NCI-H345 (cell line): ENCODE measurements around the gene KRTAP5-8.
A peak's percentile ranks its signal among the peaks of the same experiment; 100 is the strongest.
"Not testable (repeated sequence)": the region's sequence is repeated elsewhere in the genome, so short reads cannot be mapped to it uniquely, and the experiment has no call there.

Source experiments
- DNase-seq: peaks from one replicate; lab custom pipeline; 2025; lab: John Stamatoyannopoulos, UW

Gene KRTAP5-8, protein sequence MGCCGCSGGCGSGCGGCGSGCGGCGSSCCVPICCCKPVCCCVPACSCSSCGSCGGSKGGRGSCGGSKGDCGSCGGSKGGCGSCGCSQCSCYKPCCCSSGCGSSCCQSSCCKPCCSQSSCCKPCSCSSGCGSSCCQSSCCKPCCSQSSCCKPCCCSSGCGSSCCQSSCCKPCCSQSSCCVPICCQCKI

DNA sequence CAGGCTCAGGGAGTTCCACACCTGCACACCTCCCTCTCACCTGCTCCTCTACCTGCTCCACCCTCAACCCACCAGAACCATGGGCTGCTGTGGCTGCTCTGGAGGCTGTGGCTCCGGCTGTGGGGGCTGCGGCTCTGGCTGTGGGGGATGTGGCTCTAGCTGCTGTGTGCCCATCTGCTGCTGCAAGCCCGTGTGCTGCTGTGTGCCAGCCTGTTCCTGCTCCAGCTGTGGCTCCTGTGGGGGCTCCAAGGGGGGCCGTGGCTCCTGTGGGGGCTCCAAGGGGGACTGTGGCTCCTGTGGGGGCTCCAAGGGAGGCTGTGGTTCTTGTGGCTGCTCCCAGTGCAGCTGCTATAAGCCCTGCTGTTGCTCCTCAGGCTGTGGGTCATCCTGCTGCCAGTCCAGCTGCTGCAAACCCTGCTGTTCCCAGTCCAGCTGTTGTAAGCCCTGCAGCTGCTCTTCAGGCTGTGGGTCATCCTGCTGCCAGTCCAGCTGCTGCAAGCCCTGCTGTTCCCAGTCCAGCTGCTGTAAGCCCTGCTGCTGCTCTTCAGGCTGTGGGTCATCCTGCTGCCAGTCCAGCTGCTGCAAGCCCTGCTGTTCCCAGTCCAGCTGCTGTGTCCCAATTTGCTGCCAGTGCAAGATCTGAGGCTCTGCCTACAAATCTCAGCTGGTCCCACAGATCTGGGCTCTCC is at the start of gene KRTAP5-8:
TSS of gene KRTAP5-8 (plus strand) at position 49 of the 689 bp plus-strand sequence. CDS start at position 80, 31 bp downstream.
- DNase-seq, result not testable (repeated sequence)

DNA sequence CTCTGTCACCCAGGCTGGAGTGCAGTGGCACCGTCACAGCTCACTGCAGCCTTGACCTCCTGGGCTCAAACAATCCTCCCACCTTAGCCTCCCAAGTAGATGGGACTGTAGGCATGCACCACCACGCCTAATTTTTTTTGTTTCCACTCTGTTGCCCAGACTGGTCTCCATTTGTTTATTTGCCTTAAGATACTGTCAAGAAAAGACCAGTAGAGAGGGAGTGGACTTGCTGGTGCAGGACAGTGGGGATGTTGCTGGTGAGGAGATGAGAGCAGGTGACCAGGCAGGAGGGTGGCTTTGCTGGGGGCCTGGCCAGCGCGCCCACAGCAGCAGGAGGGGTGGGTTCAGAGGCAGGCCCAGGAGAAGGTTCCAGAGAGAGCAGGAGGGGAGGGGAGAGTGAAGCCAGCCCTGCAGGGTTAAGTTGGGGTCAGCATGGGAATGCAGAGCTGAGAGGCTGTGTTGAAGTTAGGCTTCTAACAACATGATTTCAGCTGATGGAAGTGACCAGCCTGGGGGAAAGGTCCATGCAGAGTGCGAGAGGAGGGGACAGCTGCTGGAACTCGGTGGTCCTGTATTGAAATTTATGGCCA is 49.0 kb upstream of the KRTAP5-8 start:
- no peak for DNase-seq

DNA sequence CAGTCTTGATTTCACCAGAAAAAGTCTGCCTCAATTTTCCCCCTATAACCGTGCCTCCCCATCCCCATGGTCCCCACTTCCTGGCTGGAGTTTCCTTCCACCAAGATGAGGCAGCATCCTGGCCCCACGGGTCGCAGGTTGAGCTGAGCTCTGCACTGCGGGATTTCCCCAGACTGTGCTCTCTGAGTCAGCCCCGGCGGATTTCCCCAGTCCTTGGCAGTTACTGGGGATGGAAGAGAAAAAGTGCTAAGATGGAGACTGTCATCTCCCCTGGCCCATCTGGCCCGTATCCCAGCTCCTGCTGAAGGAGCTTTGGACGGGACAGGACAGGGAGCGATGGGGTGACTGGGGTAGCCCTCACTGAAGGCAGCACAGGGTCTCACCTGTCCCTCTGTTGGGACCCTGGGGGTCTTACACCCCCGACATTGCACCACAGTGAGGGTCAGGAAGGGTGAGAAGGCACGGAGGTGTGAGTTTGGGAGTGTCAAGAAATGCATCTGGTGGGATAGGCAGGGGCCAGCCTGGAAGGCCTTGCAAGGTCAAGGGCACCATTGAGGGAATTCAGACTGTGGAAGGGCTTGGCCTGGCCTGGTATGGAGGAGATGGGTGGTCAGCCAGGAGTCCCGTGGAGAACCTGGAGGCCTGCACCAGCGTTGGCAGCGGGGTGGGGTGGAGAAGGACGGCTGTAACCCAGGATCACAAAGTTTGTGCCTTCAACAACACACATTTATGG is 48.3 kb upstream of the KRTAP5-8 start:
- DNase-seq, result no peak

- DNase-seq, result no peak
Measured at GRCh38 chr11:71490044-71490730, 47.6 kb upstream of the KRTAP5-8 start.

DNA sequence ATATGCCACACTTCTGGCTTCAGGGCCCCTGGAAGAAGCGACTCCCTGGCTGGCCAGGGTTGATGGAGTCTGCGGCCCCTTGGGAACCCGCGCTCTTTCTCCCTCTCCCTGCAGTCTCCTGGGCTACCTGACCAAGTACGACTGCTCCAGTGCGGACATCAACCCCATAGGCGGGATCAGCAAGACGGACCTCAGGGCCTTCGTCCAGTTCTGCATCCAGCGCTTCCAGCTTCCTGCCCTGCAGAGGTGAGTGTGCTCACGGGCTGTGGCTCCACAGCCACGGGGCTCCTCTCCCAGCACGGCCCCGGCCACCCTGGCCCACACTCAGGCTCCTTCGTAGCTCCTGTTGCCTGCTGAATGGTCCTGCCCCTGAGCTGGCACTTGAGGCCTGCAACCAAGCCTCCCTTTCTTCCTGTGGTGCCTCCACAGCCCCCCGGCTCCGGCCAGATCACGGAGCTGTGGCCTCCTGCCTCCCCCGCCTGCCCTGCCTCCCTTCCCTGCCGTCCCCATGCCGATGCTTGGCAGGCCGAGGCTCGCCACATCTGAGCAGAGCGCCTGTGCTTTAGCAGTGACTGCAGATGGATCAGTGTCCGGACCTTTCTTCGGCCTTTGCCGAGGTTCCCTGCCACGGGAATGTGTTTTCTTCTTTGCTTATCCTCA is 47.0 kb upstream of the KRTAP5-8 start:
- DNase-seq, result no peak

GRCh38 chr11:71491531-71491930 is 46.3 kb upstream of the KRTAP5-8 start:
- no peak for DNase-seq

DNA sequence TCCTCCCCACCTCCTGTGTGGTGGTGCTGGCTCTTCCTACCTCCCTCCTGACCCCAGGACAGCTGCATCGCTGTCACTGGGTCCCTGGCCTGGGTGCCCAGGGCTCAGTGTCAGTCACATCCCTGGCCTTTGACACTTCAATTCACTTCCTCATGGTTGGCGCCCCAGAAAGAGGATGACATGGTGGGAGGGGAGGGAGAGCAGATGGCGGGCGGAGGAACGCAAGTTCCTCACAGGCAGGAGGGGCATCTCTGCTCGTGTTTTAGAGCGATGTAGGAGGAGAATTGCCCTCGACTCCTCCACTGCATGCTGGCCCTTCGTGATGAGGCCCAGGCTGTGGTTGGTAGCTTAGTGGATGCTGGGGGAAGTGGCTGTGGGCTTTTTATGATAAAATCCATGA is 45.9 kb upstream of the KRTAP5-8 start:
- DNase-seq, result no peak

GRCh38 chr11:71495286-71496230 is 42.3 kb upstream of the KRTAP5-8 start:
- no peak for DNase-seq

DNA sequence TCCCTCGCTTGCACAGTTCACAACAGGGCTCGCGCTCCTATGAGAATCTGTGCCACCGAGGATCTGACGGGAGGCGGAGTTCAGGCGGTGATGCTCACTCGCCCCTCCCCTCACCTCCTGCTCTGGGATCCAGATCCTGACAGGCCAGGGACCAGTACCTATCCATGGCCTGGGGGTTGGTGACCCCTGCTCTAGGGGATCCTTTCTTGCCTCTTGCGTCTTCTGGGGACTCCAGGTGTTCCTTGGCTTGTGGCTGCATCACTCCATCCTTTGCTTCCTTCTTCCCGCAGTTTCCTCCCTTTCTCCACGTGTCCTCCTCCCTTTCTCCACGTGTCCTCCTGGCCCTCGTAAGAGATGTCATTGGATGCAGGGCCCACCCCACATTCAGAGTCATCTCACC is 41.4 kb upstream of the KRTAP5-8 start:
- DNase-seq, result no peak

DNA sequence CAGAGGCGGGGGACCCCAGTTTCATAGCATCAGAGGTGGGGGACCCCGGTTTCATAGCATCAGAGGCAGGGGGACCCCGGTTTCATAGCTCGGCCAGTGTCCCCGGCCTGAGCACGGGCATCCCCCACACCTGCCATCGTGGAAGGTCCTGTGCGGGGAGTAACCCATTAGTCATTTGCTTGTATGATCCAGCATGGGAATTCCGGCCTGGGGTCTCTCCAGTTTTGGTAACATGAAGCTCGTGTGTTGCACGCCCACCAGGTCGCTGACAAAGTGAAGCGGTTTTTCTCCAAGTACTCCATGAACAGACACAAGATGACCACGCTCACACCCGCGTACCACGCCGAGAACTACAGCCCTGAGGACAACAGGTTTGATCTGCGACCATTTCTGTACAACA is 39.7 kb upstream of the KRTAP5-8 start:
- DNase-seq, result no peak

DNA sequence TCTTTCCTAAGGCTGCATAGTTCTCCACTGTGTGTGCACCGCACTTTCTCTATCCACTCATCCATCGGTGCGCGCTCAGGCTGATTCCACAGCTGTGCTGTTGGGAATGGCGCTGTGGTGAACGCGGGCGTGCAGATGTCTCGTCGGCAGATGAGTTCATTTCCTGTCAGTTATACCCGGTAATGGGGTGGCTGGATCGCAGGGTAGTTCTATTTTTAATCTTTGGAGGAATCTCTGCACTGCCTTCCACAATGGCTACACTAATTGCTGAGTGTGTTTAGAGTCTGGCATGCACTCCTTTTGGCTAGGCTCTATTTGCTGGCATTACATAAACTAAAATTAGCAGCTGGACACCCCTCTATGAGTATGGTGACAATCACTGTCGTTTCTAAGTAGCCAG is 38.7 kb upstream of the KRTAP5-8 start:
- no peak for DNase-seq

DNA sequence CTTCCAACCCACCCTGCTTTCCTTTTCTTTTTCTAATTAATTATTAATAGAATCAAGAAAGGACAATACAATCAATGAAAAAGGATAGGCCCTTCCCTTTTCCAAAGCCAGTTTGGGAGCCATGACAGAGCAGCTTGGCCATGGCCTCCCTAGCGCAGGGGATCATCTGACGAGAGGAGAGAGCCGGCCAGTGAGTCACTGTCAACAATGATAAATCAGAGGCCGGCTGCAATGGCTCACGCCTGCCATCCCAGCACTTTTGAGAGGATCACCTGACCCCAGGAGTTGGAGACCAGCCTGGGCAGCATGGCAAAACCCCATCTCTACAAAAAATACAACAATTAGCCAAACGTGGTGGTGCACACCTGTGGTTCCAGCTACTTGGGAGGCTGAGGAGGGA is 38.3 kb upstream of the KRTAP5-8 start:
- DNase-seq, result no peak

GRCh38 chr11:71500601-71501021 is 37.2 kb upstream of the KRTAP5-8 start:
- no peak for DNase-seq

GRCh38 chr11:71501071-71501985 is 36.5 kb upstream of the KRTAP5-8 start:
- no peak for DNase-seq

DNA sequence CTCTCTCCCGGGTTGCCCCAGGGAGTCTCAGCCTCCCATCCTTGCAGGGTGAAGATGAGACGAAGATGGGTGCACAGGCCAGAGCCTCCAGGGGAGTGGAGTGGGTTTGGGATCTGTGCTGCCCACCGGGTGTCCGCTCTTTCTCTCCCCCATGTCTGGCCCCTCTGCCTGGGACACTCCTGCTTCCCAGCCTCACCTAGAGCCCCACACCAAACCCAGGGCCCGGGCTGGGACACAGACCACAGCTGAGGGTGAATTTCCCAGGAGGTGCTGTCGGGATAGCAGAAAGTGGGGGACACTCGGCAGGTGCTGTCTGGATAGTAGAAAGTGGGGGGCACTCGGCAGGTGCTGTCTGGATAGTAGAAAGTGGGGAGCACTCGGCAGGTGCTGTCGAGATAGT is 35.8 kb upstream of the KRTAP5-8 start:
- no peak for DNase-seq

DNA sequence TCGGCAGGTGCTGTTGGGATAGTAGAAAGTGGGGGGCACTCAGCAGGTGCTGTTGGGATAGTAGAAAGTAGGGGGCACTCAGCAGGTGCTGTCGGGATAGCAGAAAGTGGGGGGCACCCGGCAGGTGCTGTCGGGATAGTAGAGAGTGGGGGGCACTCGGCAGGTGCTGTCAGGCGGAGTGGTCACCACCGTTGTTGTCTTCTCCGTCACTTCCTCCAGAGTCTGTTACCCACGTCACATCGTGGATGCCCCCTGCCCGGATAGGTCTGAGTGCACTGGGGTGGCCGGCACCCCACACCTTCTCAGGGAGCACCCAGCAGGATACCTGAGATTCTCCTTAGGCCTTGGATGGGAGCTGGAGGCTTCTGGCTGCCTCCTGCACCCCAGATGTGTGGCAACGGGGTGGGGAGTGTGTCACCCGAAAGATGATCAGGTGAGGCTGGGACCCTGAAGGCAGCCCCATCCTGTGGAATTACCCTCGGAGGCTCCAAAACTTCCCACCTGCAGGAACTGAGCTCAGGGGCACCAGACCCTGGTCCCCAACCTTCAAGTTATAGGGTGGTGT is 34.9 kb upstream of the KRTAP5-8 start:
- no peak for DNase-seq

DNA sequence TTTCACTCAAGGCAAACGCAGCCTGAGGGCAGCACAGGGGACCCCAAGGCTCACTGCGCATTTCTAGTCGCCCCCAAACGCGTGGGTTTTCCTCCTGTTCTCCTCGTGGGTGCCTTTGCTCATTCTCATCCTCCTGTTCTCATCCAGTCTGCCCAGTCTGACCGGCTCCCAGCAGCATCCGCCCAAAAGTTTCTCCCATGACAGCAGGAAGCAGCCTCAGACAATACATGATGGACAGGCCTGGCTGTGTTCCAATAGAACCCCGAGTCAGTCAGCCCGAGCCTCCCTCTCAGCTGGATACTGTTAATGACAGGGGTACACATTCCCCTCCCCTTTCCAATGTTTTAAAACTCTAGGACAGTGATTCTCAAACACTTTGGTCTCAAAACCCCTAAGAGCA is 33.3 kb upstream of the KRTAP5-8 start:
- peak; percentile 81 for DNase-seq

- peak; percentile 56 for DNase-seq
Measured at GRCh38 chr11:71505001-71505400, 32.8 kb upstream of the KRTAP5-8 start.

- DNase-seq, result no peak
Measured at GRCh38 chr11:71505781-71506180, 32.0 kb upstream of the KRTAP5-8 start.
